Head of caudate nucleus (tissue), 42 donors: ENCODE data around the gene HECW1.
A peak's percentile ranks its signal among the peaks of the same experiment; 100 is the strongest.

Source experiments
- DNase-seq, 42 donors: peaks; one replicate each; pipeline versions ENCODE4 v3.0.0 to v3.0.0-alpha.2; 2020 to 2021; ENCODE audit warnings: mixed read lengths in 7 of 42
- intact Hi-C: fragments of 100-400 bp; cut with DNase I; formaldehyde crosslinking; loops from one replicate; pipeline ENCODE4 v1.15.0; 2022

Gene HECW1

GRCh38 chr7:43533801-43534479 is 421.5 kb downstream of the HECW1 start:
- DNase-seq, result peak in 1 of 42 donors; percentile 8
- intact Hi-C loops, result no loop called here

- intact Hi-C loops, result no loop called here
- DNase-seq, result no peak
Observed at GRCh38 chr7:43535031-43535451, 422.6 kb downstream of the HECW1 start.

- peak in 1 of 42 donors; percentile 21 for DNase-seq
- intact Hi-C loops, result no loop called here
Observed at GRCh38 chr7:43535810-43536585, 423.6 kb downstream of the HECW1 start.

GRCh38 chr7:43536773-43537172 is 424.3 kb downstream of the HECW1 start:
- no peak for DNase-seq
- intact Hi-C loops, result no loop called here

- peak in 1 of 42 donors; percentile 30 for DNase-seq
Observed at GRCh38 chr7:43537765-43538403, 425.4 kb downstream of the HECW1 start.

GRCh38 chr7:43538404-43538771 is 425.9 kb downstream of the HECW1 start:
- no peak for DNase-seq
- intact Hi-C loops, result no loop called here

More at GRCh38 chr7:43537765-43538403, 425.4 kb downstream of the HECW1 start:
- intact Hi-C loops, result no loop called here

- intact Hi-C loops, result no loop called here
- DNase-seq, result peak in 1 of 42 donors; percentile 10
Observed at GRCh38 chr7:43540471-43540870, 428.0 kb downstream of the HECW1 start.

- DNase-seq, result no peak
- intact Hi-C loops, result no loop called here
Observed at GRCh38 chr7:43542716-43543115, 430.3 kb downstream of the HECW1 start.

- intact Hi-C loops, result no loop called here
- DNase-seq, result no peak
Observed at GRCh38 chr7:43546231-43546630, 433.8 kb downstream of the HECW1 start.

- DNase-seq, result no peak
- intact Hi-C loops, result no loop called here
Observed at GRCh38 chr7:43550427-43550826, 438.0 kb downstream of the HECW1 start.

GRCh38 chr7:43552122-43552521 is 439.7 kb downstream of the HECW1 start:
- DNase-seq, result peak in 41 of 42 donors; percentile 9 to 84 (median 51)
- intact Hi-C loops, result no loop called here

GRCh38 chr7:43553999-43554398 is 441.6 kb downstream of the HECW1 start:
- intact Hi-C loops, result no loop called here

GRCh38 chr7:43554423-43554822 is 442.0 kb downstream of the HECW1 start:
- no peak for DNase-seq
- intact Hi-C loops, result no loop called here

More at GRCh38 chr7:43553999-43554398, 441.6 kb downstream of the HECW1 start:
- no peak for DNase-seq

GRCh38 chr7:43557831-43558495 is 445.5 kb downstream of the HECW1 start:
- intact Hi-C loops, result no loop called here
- DNase-seq, result no peak

- intact Hi-C loops, result no loop called here
- DNase-seq, result no peak
Observed at GRCh38 chr7:43559171-43559945, 446.9 kb downstream of the HECW1 start.

GRCh38 chr7:43559946-43560335 is 447.5 kb downstream of the HECW1 start:
- intact Hi-C loops, result no loop called here
- no peak for DNase-seq

GRCh38 chr7:43560742-43561330 is 448.4 kb downstream of the HECW1 start:
- intact Hi-C loops, result no loop called here
- no peak for DNase-seq

- intact Hi-C loops, result no loop called here
- no peak for DNase-seq
Observed at GRCh38 chr7:43562383-43562782, 449.9 kb downstream of the HECW1 start.
